K562 (cell line): ENCODE data around the gene PDE1A. TPM values are rescaled to one million over a fixed set of nuclear protein-coding genes. Genes with fewer than 3 reads are reported as not detected.

Experiments used
- ATAC-seq: fragments of 200-7000 bp; cut with Tn5 transposase; 3 replicates; pipeline ENCODE4 v1.9.1; 2020; ENCODE audit warnings: moderate library complexity
- BruUV-seq: library from RNA; stranded (reverse); fragments of 400-500 nt; replicated peaks from 2 replicates; lab custom pipeline; 2021; lab: Mats Ljungman, UMichigan
- CTCF ChIA-PET: fragments of 300-600 bp; formaldehyde crosslinking; extraction: SDS; loops from one replicate; lab custom pipeline; 2021; ENCODE audit warnings: low intra/inter-chr PET ratio; lab: Yijun Ruan, JAX
- POLR2A ChIA-PET: fragments of 300-600, 350-650 bp; sonication (Branson Sonifier 250); formaldehyde crosslinking; extraction: SDS; loops from one replicate; lab custom pipeline; 2021; ENCODE audit warnings: antibody characterized with exemption, inconsistent platforms; lab: Yijun Ruan, JAX
- DNase-seq, 4 experiments: peaks; one replicate each; pipeline versions ENCODE4 v3.0.0 to v3.0.0-alpha.2; 2011 to 2018; ENCODE audit warnings: low spot score in 3 of 4, mixed read lengths in 3 of 4; ENCODE audit errors: extremely low read depth in 1 of 4
- FAIRE-seq: peaks from 2 replicates; lab custom pipeline; 2011; peaks lifted over from hg19 to GRCh38; lab: Jason Lieb, UNC
- H2AFZ ChIP-seq: 2 replicates; pipeline ENCODE4 v1.6.0; 2011; ENCODE audit warnings: low read depth, low read length, control low read depth, inconsistent platforms
- H3K27ac ChIP-seq: fragments of 200-600 bp; 3 replicates; pipeline ENCODE4 v1.8.0; 2011; ENCODE audit warnings: low read depth, mild to moderate bottlenecking, control low read depth, inconsistent platforms, low read length, moderate library complexity, mixed read lengths; ENCODE audit errors: extremely low read depth
- H3K27me3 ChIP-seq, 2 experiments: fragments of 300-600 bp in 1 of 2; 2 replicates in 1 of 2; 3 replicates in 1 of 2; pipeline versions ENCODE4 v1.6.0 to v1.8.0; 2011; ENCODE audit warnings: inconsistent platforms in 2 of 2, low read length in 2 of 2, mild to moderate bottlenecking in 1 of 2, mixed read lengths in 1 of 2, moderate library complexity in 1 of 2; ENCODE audit not compliant: control insufficient read depth in 2 of 2, insufficient read depth in 2 of 2
- H3K36me3 ChIP-seq: fragments of 300-600 bp; 3 replicates; pipeline ENCODE4 v1.8.0; 2011; ENCODE audit warnings: mild to moderate bottlenecking, low read length, inconsistent platforms; ENCODE audit not compliant: control insufficient read depth, insufficient read depth
- H3K4me1 ChIP-seq, 2 experiments: fragments of 200-600 bp in 1 of 2; replicated peaks in 1 of 2; 2 replicates in 1 of 2; 3 replicates in 1 of 2; pipeline versions ENCODE4 v1.5.1 to v1.8.0; 2011; ENCODE audit warnings: inconsistent platforms in 2 of 2, low read length in 2 of 2, mild to moderate bottlenecking in 1 of 2, mixed read lengths in 1 of 2, moderate library complexity in 1 of 2; ENCODE audit not compliant: control insufficient read depth in 2 of 2, insufficient read depth in 2 of 2
- H3K4me2 ChIP-seq: 2 replicates; pipeline ENCODE4 v1.6.1; 2011; ENCODE audit warnings: low read length, control low read depth, inconsistent platforms, mixed read lengths; ENCODE audit not compliant: insufficient read depth
- H3K4me3 ChIP-seq: fragments of 200-600 bp; sonication (generic), shearing (Covaris generic); 2 replicates; pipeline ENCODE4 v1.5.1; 2016; ENCODE audit warnings: control low read depth, inconsistent platforms
- H3K79me2 ChIP-seq: fragments of 200-600 bp; 3 replicates; pipeline ENCODE4 v1.8.0; 2011; ENCODE audit warnings: low read length, inconsistent platforms; ENCODE audit not compliant: control insufficient read depth, insufficient read depth
- H3K9ac ChIP-seq, 2 experiments: 2 replicates each; pipeline versions ENCODE4 v1.6.0 to v1.6.1; 2011; ENCODE audit warnings: low read depth in 2 of 2, low read length in 2 of 2, control low read depth in 1 of 2, inconsistent platforms in 1 of 2, mild to moderate bottlenecking in 1 of 2, mixed read lengths in 1 of 2; ENCODE audit not compliant: insufficient read depth in 1 of 2
- H3K9me1 ChIP-seq: one replicate; pipeline ENCODE4 v1.6.0; 2011; ENCODE audit warnings: inconsistent platforms, mild to moderate bottlenecking, low read length, moderate library complexity; ENCODE audit not compliant: control insufficient read depth, insufficient read depth
- H3K9me3 ChIP-seq: replicated peaks from 2 replicates; pipeline ENCODE4 v1.5.1; 2011; ENCODE audit warnings: low read depth, low read length, inconsistent platforms; ENCODE audit not compliant: control insufficient read depth, insufficient read depth
- H4K20me1 ChIP-seq: replicated peaks from 2 replicates; pipeline ENCODE4 v1.6.1; 2011; ENCODE audit warnings: low read length, inconsistent platforms, mixed read lengths; ENCODE audit not compliant: control insufficient read depth, insufficient read depth
- C11orf30 ChIP-seq: fragments of 450-650 bp; IDR thresholded peaks from 2 replicates; pipeline ENCODE4 v1.6.1; 2016; ENCODE audit warnings: low read depth, mild to moderate bottlenecking
- CHD2 ChIP-seq: IDR thresholded peaks from 2 replicates; pipeline ENCODE4 v1.6.1; 2011; ENCODE audit warnings: low read depth, low read length
- CREB3L1 ChIP-seq: fragments of 450-650 bp; IDR thresholded peaks from 2 replicates; pipeline ENCODE4 v1.6.1; 2014; ENCODE audit warnings: low read depth, mild to moderate bottlenecking, moderate library complexity, borderline replicate concordance
- EWSR1 ChIP-seq: fragments of 450-650 bp; IDR thresholded peaks from 2 replicates; pipeline ENCODE4 v1.6.1; 2018; ENCODE audit warnings: borderline replicate concordance, mild to moderate bottlenecking, low read depth, moderate library complexity; ENCODE audit not compliant: partially characterized antibody
- MEF2A ChIP-seq: IDR thresholded peaks from 2 replicates; pipeline ENCODE4 v1.6.1; 2011; ENCODE audit warnings: low read depth, mild to moderate bottlenecking, low read length, moderate library complexity; ENCODE audit not compliant: control insufficient read depth
- MITF ChIP-seq: IDR thresholded peaks from 2 replicates; pipeline ENCODE4 v1.6.1; 2014; ENCODE audit warnings: antibody characterized with exemption
- POU5F1 ChIP-seq: fragments of 150-350 bp; IDR thresholded peaks from 2 replicates; pipeline ENCODE4 v1.6.1; 2014; ENCODE audit warnings: borderline replicate concordance, low read length, low read depth, mild to moderate bottlenecking; ENCODE audit not compliant: partially characterized antibody
- SLC30A9 ChIP-seq: fragments of 250-450 bp; sonication (Bioruptor Pico); IDR thresholded peaks from 2 replicates; pipeline ENCODE4 v1.8.0; 2022; ENCODE audit warnings: mild to moderate bottlenecking, moderate library complexity
- TOE1 ChIP-seq, 2 experiments: fragments of 450-650 bp in 1 of 2; sonication (generic) in 1 of 2; formaldehyde crosslinking in 1 of 2; IDR thresholded peaks; 2 replicates each; pipeline versions ENCODE4 v1.7.1 to v1.8.0; 2016 to 2022; ENCODE audit warnings: borderline replicate concordance in 2 of 2, mild to moderate bottlenecking in 2 of 2, antibody characterized with exemption in 1 of 2, inconsistent platforms in 1 of 2, low read depth in 1 of 2, missing genetic modification reagents in 1 of 2, moderate library complexity in 1 of 2
- ZNF212 ChIP-seq: fragments of 450-650 bp; formaldehyde crosslinking; IDR thresholded peaks from 2 replicates; pipeline ENCODE4 v1.4.0; 2020; ENCODE audit warnings: mild to moderate bottlenecking
- ZNF444 ChIP-seq: fragments of 250-450 bp; sonication (Bioruptor Pico); IDR thresholded peaks from 2 replicates; pipeline ENCODE4 v1.4.0; 2020; ENCODE audit warnings: mild to moderate bottlenecking, moderate library complexity
- WGBS: fragments of 100-300 bp; shearing (Covaris generic); methylation state at CpG from one replicate; pipeline ENCODE4 v1.1.6; 2016; ENCODE audit warnings: low coverage, mixed read lengths; ENCODE audit not compliant: insufficient coverage; ENCODE audit errors: missing lambda C conversion rate; 5-methylcytosine and 5-hydroxymethylcytosine counted together
- in situ Hi-C: fragments of 300-500 bp; cut with MboI; formaldehyde crosslinking; loops from 4 replicates; pipeline ENCODE4 v1.15.0; 2018; ENCODE audit warnings: inconsistent platforms, mixed read lengths
- intact Hi-C: fragments of 100-400 bp; cut with micrococcal nuclease; formaldehyde crosslinking; loops from 2 replicates; pipeline ENCODE4 v1.14.2; 2022
- polyA plus RNA-seq, 8 experiments: library from polyadenylated mRNA; depleted of rRNA in 4 of 8; stranded (reverse) in 5 of 8; unstranded in 3 of 8; fragments of >200 nt; fragmentation: Nextera tagmentation in 2 of 8; fragmentation: Illumina TruSeq in 1 of 8; extraction: Ambion mirVana in 2 of 8; extraction: Trizol in 1 of 8; gene quantifications; 2 replicates each; pipeline versions ENCODE4 v1.2.1 to v1.2.3, GENCODE V29; 2011 to 2014; ENCODE audit warnings: inconsistent platforms in 1 of 8, missing spikeins in 1 of 8
- total RNA-seq, 7 experiments: library from RNA; depleted of rRNA in 6 of 7; stranded (reverse); fragments of >200 nt in 6 of 7; fragmentation: Illumina TruSeq in 2 of 7; extraction: Trizol in 2 of 7; gene quantifications; 2 replicates each; pipeline versions ENCODE4 v1.2.1 to v1.2.3, GENCODE V29; 2011 to 2021; ENCODE audit warnings: low replicate concordance in 1 of 7

The PDE1A gene
- total and polyA plus RNA-seq, 9 of the 15 experiments (the other 6 are each of a cell fraction or from before 2014, with no cell fraction given) = 0.14 to 0.91 (median 0.32) TPM

GRCh38 chr2:182416191-182416590 is 10.6 kb downstream of the PDE1A start (continued):
- no peak for TF ChIP-seq MEF2A
- no peak for TF ChIP-seq TOE1 (IDR thresholded peaks at IDR 0.05; ENCODE audit: borderline replicate concordance)
- no peak for TF ChIP-seq TOE1 (CRISPR knock-in tag; IDR thresholded peaks at IDR 0.05; ENCODE audit: borderline replicate concordance, low read depth)
- TF ChIP-seq SLC30A9 (CRISPR knock-in tag) = no peak
- TF ChIP-seq POU5F1 = no peak
- TF ChIP-seq MITF = no peak
- no peak for TF ChIP-seq C11orf30

GRCh38 chr2:182415771-182416170 is 11.1 kb downstream of the PDE1A start:
- Histone ChIP-seq H3K36me3 (no peaks in the 10 kb centered on the region), H3K27ac (no peak overlapping the region), H3K4me2 (no peak overlapping the region), H3K4me1 (no peaks in the 10 kb centered on the region), H3K79me2 (no peaks in the 10 kb centered on the region), H3K27me3 (no peaks in the 10 kb centered on the region), H3K9ac (no peak overlapping the region), H2AFZ (no peak overlapping the region), H3K4me3 (no peak overlapping the region), H4K20me1 (no peaks in the 10 kb centered on the region), H3K9me3 (no peaks in the 10 kb centered on the region), H3K9me1 (no peaks in the 10 kb centered on the region)
- ATAC-seq (no peak), FAIRE-seq (no peak), DNase-seq (no peak)
- in situ Hi-C loops = no loop called here
- POLR2A ChIA-PET = no interaction called here
- TF ChIP-seq CREB3L1 = no peak
- no peak for TF ChIP-seq EWSR1
- no peak for TF ChIP-seq ZNF444
- TF ChIP-seq ZNF212 (CRISPR knock-in tag) = no peak
- no peak for TF ChIP-seq CHD2
- intact Hi-C loops = no loop called here
- BruUV-seq = no TSS peak
- CTCF ChIA-PET = no interaction called here
- WGBS = 7% methylated on average over 1 of the region's 1 CpG
